Mesendoderm (in vitro differentiated cells): ENCODE measurements around the gene FAM13A.
"Not testable (repeated sequence)": the region's sequence is repeated elsewhere in the genome, so short reads cannot be mapped to it uniquely, and the experiment has no call there.

Source experiments
- DNase-seq: peaks from one replicate; pipeline ENCODE4 v3.0.0; 2013
- H2AK5ac ChIP-seq: 2 replicates; pipeline ENCODE4 v1.6.1; 2013; ENCODE audit warnings: low read length, inconsistent platforms
- H2BK120ac ChIP-seq: 2 replicates; pipeline ENCODE4 v1.6.1; 2013; ENCODE audit warnings: low read depth, mild to moderate bottlenecking, low read length, moderate library complexity, mixed read lengths
- H2BK15ac ChIP-seq: replicated peaks from 2 replicates; pipeline ENCODE4 v1.6.1; 2013; ENCODE audit warnings: low read depth, mild to moderate bottlenecking, moderate library complexity
- H2BK5ac ChIP-seq: 2 replicates; pipeline ENCODE4 v1.6.1; 2013; ENCODE audit warnings: low read length, inconsistent platforms
- H3K18ac ChIP-seq: 2 replicates; pipeline ENCODE4 v1.6.1; 2013; ENCODE audit warnings: mild to moderate bottlenecking, low read length, mixed read lengths
- H3K23ac ChIP-seq: one replicate; pipeline ENCODE4 v1.6.1; 2013; ENCODE audit warnings: low read length
- H3K27ac ChIP-seq: 2 replicates; pipeline ENCODE4 v1.5.1; 2013; ENCODE audit warnings: low read depth, mild to moderate bottlenecking, inconsistent platforms, low read length, moderate library complexity
- H3K27me3 ChIP-seq: 2 replicates; pipeline ENCODE4 v1.6.1; 2013; ENCODE audit warnings: low read length, control low read depth, mild to moderate bottlenecking, inconsistent platforms; ENCODE audit not compliant: insufficient read depth, poor library complexity
- H3K36me3 ChIP-seq: 2 replicates; pipeline ENCODE4 v1.6.1; 2013; ENCODE audit warnings: low read length, inconsistent platforms; ENCODE audit not compliant: control insufficient read depth, insufficient read depth
- H3K4ac ChIP-seq: one replicate; pipeline ENCODE4 v1.6.1; 2013; ENCODE audit warnings: low read depth, mild to moderate bottlenecking, low read length, moderate library complexity
- H3K4me1 ChIP-seq: 2 replicates; pipeline ENCODE4 v1.6.1; 2013; ENCODE audit warnings: low read depth, low read length, inconsistent platforms; ENCODE audit not compliant: control insufficient read depth
- H3K4me2 ChIP-seq: 2 replicates; pipeline ENCODE4 v1.6.1; 2013; ENCODE audit warnings: low read length
- H3K4me3 ChIP-seq: 2 replicates; pipeline ENCODE4 v1.5.1; 2013; ENCODE audit warnings: mild to moderate bottlenecking, low read length
- H3K56ac ChIP-seq: one replicate; pipeline ENCODE4 v1.6.1; 2013; ENCODE audit warnings: low read length
- H3K79me1 ChIP-seq: 2 replicates; pipeline ENCODE4 v1.6.1; 2013; ENCODE audit warnings: low read length, inconsistent platforms
- H3K79me2 ChIP-seq: 2 replicates; pipeline ENCODE4 v1.6.1; 2013; ENCODE audit warnings: mild to moderate bottlenecking, low read length; ENCODE audit not compliant: control insufficient read depth, insufficient read depth
- H3K9ac ChIP-seq: 2 replicates; pipeline ENCODE4 v1.6.1; 2013; ENCODE audit warnings: low read length, inconsistent platforms
- H4K5ac ChIP-seq: one replicate; pipeline ENCODE4 v1.6.1; 2013; ENCODE audit warnings: low read length
- H4K8ac ChIP-seq: one replicate; pipeline ENCODE4 v1.6.1; 2013; ENCODE audit warnings: low read depth, mild to moderate bottlenecking, control low read depth, low read length, moderate library complexity
- WGBS: extraction: QIAGEN DNeasy Blood & Tissue Kit; methylation state at CpG from one replicate; pipeline ENCODE4 v1.1.7; 2013; ENCODE audit warnings: low lambda C conversion rate, missing lambda C conversion rate; ENCODE audit not compliant: insufficient coverage; ENCODE audit errors: extremely low coverage; 5-methylcytosine and 5-hydroxymethylcytosine counted together

FAM13A gene

DNA sequence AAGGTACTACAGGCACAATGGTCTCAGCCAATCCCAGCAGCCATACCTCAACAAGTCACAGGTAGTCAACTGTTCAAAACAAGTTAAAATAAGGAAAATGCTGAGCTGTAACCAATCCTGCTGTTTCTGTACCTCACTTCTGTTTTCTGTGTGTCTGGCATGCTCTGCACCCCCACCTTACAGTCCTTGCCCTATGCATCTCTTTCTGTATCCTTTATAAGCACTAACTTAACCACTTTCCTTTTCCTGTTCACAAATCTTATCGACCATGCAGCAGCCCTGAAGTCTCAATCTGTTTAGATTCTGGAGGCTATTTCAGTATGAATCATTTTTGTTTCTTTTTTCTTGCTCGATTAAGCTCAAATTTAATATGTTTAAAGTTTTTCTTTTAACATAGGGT, 12.5 kb upstream of the FAM13A start:
- Histone ChIP-seq H2BK15ac (no peak overlapping the region), H3K36me3 (no peaks in the 10 kb centered on the region), H2AK5ac (no peak overlapping the region), H3K9ac (no peak overlapping the region), H3K4ac (no peak overlapping the region), H3K56ac (no peak overlapping the region), H3K27ac (no peak overlapping the region), H3K79me1 (no peaks in the 10 kb centered on the region), H4K8ac (no peak overlapping the region), H2BK5ac (no peak overlapping the region), H2BK120ac (no peak overlapping the region), H3K23ac (no peak overlapping the region), H3K27me3 (no peaks in the 10 kb centered on the region), H3K79me2 (no peaks in the 10 kb centered on the region), H3K4me3 (no peak overlapping the region), H3K18ac (no peak overlapping the region), H3K4me1 (no peaks in the 10 kb centered on the region), H3K4me2 (no peak overlapping the region), H4K5ac (no peak overlapping the region)
- no CpG with 5 or more reads among the region's 2 CpGs for WGBS
- DNase-seq: no peak

DNA sequence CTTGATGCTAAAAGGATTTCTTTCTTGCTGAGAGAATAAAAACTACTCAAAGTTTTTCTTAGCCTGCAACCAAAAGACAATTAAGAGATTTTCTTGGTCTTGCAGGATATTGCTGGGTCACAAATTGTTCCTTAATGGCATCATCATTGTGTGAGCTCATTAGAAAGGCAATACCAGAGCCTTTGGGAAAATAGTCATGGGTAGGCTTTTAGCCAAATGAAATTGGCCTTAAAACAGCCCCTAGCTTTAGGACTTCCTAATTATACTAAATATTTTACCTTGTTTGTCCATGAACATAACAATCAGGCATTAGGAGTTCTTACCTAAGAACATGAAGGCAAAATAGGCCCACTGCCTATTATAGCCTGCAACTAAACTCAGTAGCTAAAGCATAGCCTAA, 10.4 kb upstream of the FAM13A start:
- Histone ChIP-seq H3K18ac (no peak overlapping the region), H4K5ac (no peak overlapping the region), H3K23ac (no peak overlapping the region), H2BK120ac (no peak overlapping the region), H3K9ac (no peak overlapping the region), H2AK5ac (no peak overlapping the region), H3K4ac (no peak overlapping the region), H3K27ac (no peak overlapping the region), H2BK15ac (no peak overlapping the region), H3K79me1 (no peaks in the 10 kb centered on the region), H4K8ac (no peak overlapping the region), H2BK5ac (no peak overlapping the region), H3K36me3 (no peaks in the 10 kb centered on the region), H3K4me2 (no peak overlapping the region), H3K79me2 (no peaks in the 10 kb centered on the region), H3K4me1 (no peaks in the 10 kb centered on the region), H3K27me3 (no peaks in the 10 kb centered on the region), H3K56ac (no peak overlapping the region), H3K4me3 (no peak overlapping the region)
- peak; percentile 66 for DNase-seq

- Histone ChIP-seq H3K79me1 (no peaks in the 10 kb centered on the region), H3K18ac (no peak overlapping the region), H2BK5ac (no peak overlapping the region), H3K23ac (no peak overlapping the region), H3K4me3 (no peak overlapping the region), H4K8ac (no peak overlapping the region), H4K5ac (no peak overlapping the region), H3K27me3 (no peaks in the 10 kb centered on the region), H3K79me2 (no peaks in the 10 kb centered on the region), H3K56ac (no peak overlapping the region), H2AK5ac (no peak overlapping the region), H3K27ac (no peak overlapping the region), H3K4me2 (no peak overlapping the region), H3K4ac (no peak overlapping the region), H2BK120ac (no peak overlapping the region), H3K4me1 (no peaks in the 10 kb centered on the region), H3K36me3 (no peaks in the 10 kb centered on the region), H3K9ac (no peak overlapping the region), H2BK15ac (no peak overlapping the region)
- WGBS: no CpG with 5 or more reads among the region's 3 CpGs
- DNase-seq: no peak
Observed at GRCh38 chr4:89064848-89065247, 7.9 kb upstream of the FAM13A start.

- WGBS: no CpG with 5 or more reads among the region's 2 CpGs
- H3K4me3 ChIP-seq, H2BK15ac ChIP-seq: not testable (repeated sequence)
Observed at GRCh38 chr4:89057844-89058243, 859 bp upstream of the FAM13A start.

GRCh38 chr4:89056292-89056952, 563 bp downstream of the FAM13A start:
- H2BK120ac ChIP-seq: no peak overlapping the region
- no CpG with 5 or more reads among the region's 2 CpGs for WGBS
- H3K27me3 ChIP-seq: no peaks in the 10 kb centered on the region
- H3K79me2 ChIP-seq: peaks cover 37% of the 10 kb centered on the region
- H3K27ac ChIP-seq: no peak overlapping the region
- no peak overlapping the region for H3K4ac ChIP-seq
- DNase-seq: no peak
- H3K4me3 ChIP-seq: peak overlapping the region; percentile 2
- H3K18ac ChIP-seq: no peak overlapping the region
- peaks cover 6% of the 10 kb centered on the region for H3K4me1 ChIP-seq
- no peak overlapping the region for H2BK5ac ChIP-seq
- peak overlapping the region; percentile 72 for H3K9ac ChIP-seq
- H4K5ac ChIP-seq: no peak overlapping the region
- peak overlapping the region; percentile 25 for H3K56ac ChIP-seq
- H2BK15ac ChIP-seq: no peak overlapping the region
- no peak overlapping the region for H3K23ac ChIP-seq
- peaks cover 6% of the 10 kb centered on the region for H3K79me1 ChIP-seq
- no peak overlapping the region for H4K8ac ChIP-seq
- no peaks in the 10 kb centered on the region for H3K36me3 ChIP-seq
- H2AK5ac ChIP-seq: no peak overlapping the region
- H3K4me2 ChIP-seq: peak overlapping the region; percentile 15

More at GRCh38 chr4:89057844-89058243, 859 bp upstream of the FAM13A start:
- not testable (repeated sequence) for H3K4me1 ChIP-seq, H3K9ac ChIP-seq, H2BK120ac ChIP-seq, H3K56ac ChIP-seq, H4K8ac ChIP-seq, H3K36me3 ChIP-seq, H3K79me1 ChIP-seq, H3K23ac ChIP-seq, H3K4me2 ChIP-seq, H3K27me3 ChIP-seq, H3K4ac ChIP-seq, H2AK5ac ChIP-seq, H4K5ac ChIP-seq, DNase-seq, H3K18ac ChIP-seq, H3K27ac ChIP-seq, H2BK5ac ChIP-seq
- peaks cover 25% of the 10 kb centered on the region for H3K79me2 ChIP-seq
